ENCODE results near the gene SLC22A16. TPM values are rescaled to one million over a fixed set of nuclear protein-coding genes. Genes with fewer than 3 reads are reported as not detected.

SLC22A16 gene
- total RNA-seq, 1 donor from 2014 or later = not detected

- Histone ChIP-seq H3K4me3 (no peak overlapping the region), H3K27ac (no peak overlapping the region), H3K4me1 (no peaks in the 10 kb centered on the region), H3K27me3 (no peaks in the 10 kb centered on the region), H3K9me3 (no peaks in the 10 kb centered on the region), H3K36me3 (no peaks in the 10 kb centered on the region)
- TF ChIP-seq POLR2AphosphoS5 (IDR thresholded peaks at IDR 0.05; ENCODE audit: insufficient read depth in 1 of 2, low read depth in 1 of 2) = no peak
- TF ChIP-seq CTCF (IDR thresholded peaks at IDR 0.05) = no peak
- TF ChIP-seq POLR2A (IDR thresholded peaks at IDR 0.05) = no peak
- intact Hi-C loops (cut with DNase I) = no loop called here
- no peak for DNase-seq (ENCODE audit: extremely low spot score in 2 of 2)
Observed at GRCh38 chr6:110456694-110457093, 19.7 kb downstream of the SLC22A16 start.

- no peaks in the 10 kb centered on the region for H3K9me3 ChIP-seq
- H3K27me3 ChIP-seq = no peaks in the 10 kb centered on the region
- H3K4me3 ChIP-seq = no peak overlapping the region
- no peaks in the 10 kb centered on the region for H3K36me3 ChIP-seq
- intact Hi-C loops (cut with DNase I) = no loop called here
- TF ChIP-seq CTCF (IDR thresholded peaks at IDR 0.05) = no peak
- no peak for TF ChIP-seq POLR2AphosphoS5 (IDR thresholded peaks at IDR 0.05; ENCODE audit: insufficient read depth in 1 of 2, low read depth in 1 of 2)
- no peak for TF ChIP-seq POLR2A (IDR thresholded peaks at IDR 0.05)
- no peak overlapping the region for H3K27ac ChIP-seq
- H3K4me1 ChIP-seq = no peaks in the 10 kb centered on the region
- no peak for DNase-seq (ENCODE audit: extremely low spot score in 2 of 2)
Observed at GRCh38 chr6:110449541-110449895, 26.9 kb downstream of the SLC22A16 start.

GRCh38 chr6:110448846-110449540, 27.4 kb downstream of the SLC22A16 start:
- TF ChIP-seq POLR2A (IDR thresholded peaks at IDR 0.05) = no peak
- no peak for TF ChIP-seq POLR2AphosphoS5 (IDR thresholded peaks at IDR 0.05; ENCODE audit: insufficient read depth in 1 of 2, low read depth in 1 of 2)
- TF ChIP-seq CTCF (IDR thresholded peaks at IDR 0.05) = no peak
- H3K4me3 ChIP-seq = no peak overlapping the region
- no peak for DNase-seq (ENCODE audit: extremely low spot score in 2 of 2)
- intact Hi-C loops (cut with DNase I) = no loop called here
- H3K36me3 ChIP-seq = no peaks in the 10 kb centered on the region
- H3K27me3 ChIP-seq = no peaks in the 10 kb centered on the region
- no peaks in the 10 kb centered on the region for H3K9me3 ChIP-seq
- H3K27ac ChIP-seq = no peak overlapping the region
- no peaks in the 10 kb centered on the region for H3K4me1 ChIP-seq

- TF ChIP-seq POLR2A (IDR thresholded peaks at IDR 0.05) (no peak), POLR2AphosphoS5 (IDR thresholded peaks at IDR 0.05; ENCODE audit: insufficient read depth in 1 of 2, low read depth in 1 of 2) (no peak), CTCF (IDR thresholded peaks at IDR 0.05) (no peak)
- intact Hi-C loops (cut with DNase I) = no loop called here
- H3K27me3 ChIP-seq = no peaks in the 10 kb centered on the region
- no peak overlapping the region for H3K4me3 ChIP-seq
- H3K27ac ChIP-seq = no peak overlapping the region
- H3K36me3 ChIP-seq = no peaks in the 10 kb centered on the region
- no peaks in the 10 kb centered on the region for H3K9me3 ChIP-seq
- no peak for DNase-seq (ENCODE audit: extremely low spot score in 2 of 2)
- no peaks in the 10 kb centered on the region for H3K4me1 ChIP-seq
Observed at GRCh38 chr6:110447761-110448160, 28.7 kb downstream of the SLC22A16 start.

- Histone ChIP-seq H3K4me3 (no peak overlapping the region), H3K9me3 (no peaks in the 10 kb centered on the region), H3K27me3 (no peaks in the 10 kb centered on the region), H3K27ac (no peak overlapping the region), H3K36me3 (no peaks in the 10 kb centered on the region), H3K4me1 (no peaks in the 10 kb centered on the region)
- no peak for DNase-seq (ENCODE audit: extremely low spot score in 2 of 2)
- intact Hi-C loops (cut with DNase I) = no loop called here
- TF ChIP-seq POLR2AphosphoS5 (IDR thresholded peaks at IDR 0.05; ENCODE audit: insufficient read depth in 1 of 2, low read depth in 1 of 2) (no peak), CTCF (IDR thresholded peaks at IDR 0.05) (no peak), POLR2A (IDR thresholded peaks at IDR 0.05) (no peak)
Observed at GRCh38 chr6:110446405-110446804, 30.0 kb downstream of the SLC22A16 start.
